Thymus (tissue), 11 donors: Measurements from ENCODE around the gene LEAP2. TPM values are rescaled to one million over a fixed set of nuclear protein-coding genes. Genes with fewer than 3 reads are reported as not detected.
A peak's percentile ranks its signal among the peaks of the same experiment; 100 is the strongest.
"Not testable (repeated sequence)": the region's sequence is repeated elsewhere in the genome, so short reads cannot be mapped to it uniquely, and the experiment has no call there.

ENCODE experiments used
- DNase-seq, 9 donors: peaks; one replicate each; pipeline ENCODE4 v3.0.0-alpha.2; 2013; ENCODE audit warnings: low spot score in 9 of 9, low read depth in 6 of 9, missing footprints in 1 of 9
- H3K27ac ChIP-seq, 2 donors: one replicate each; pipeline ENCODE4 v1.5.1; 2013; ENCODE audit warnings: control low read depth in 1 of 2, low read depth in 1 of 2, low read length in 1 of 2, mild to moderate bottlenecking in 1 of 2, moderate library complexity in 1 of 2
- H3K27me3 ChIP-seq, 2 donors: one replicate each; pipeline ENCODE4 v1.5.1; 2013; ENCODE audit warnings: low read length in 1 of 2; ENCODE audit not compliant: control insufficient read depth in 2 of 2, insufficient read depth in 1 of 2
- H3K36me3 ChIP-seq, 2 donors: one replicate each; pipeline ENCODE4 v1.5.1; 2013; ENCODE audit warnings: low read length in 1 of 2, mild to moderate bottlenecking in 1 of 2, moderate library complexity in 1 of 2; ENCODE audit not compliant: control insufficient read depth in 2 of 2, insufficient read depth in 2 of 2
- H3K4me1 ChIP-seq, 2 donors: one replicate each; pipeline ENCODE4 v1.5.1; 2013; ENCODE audit warnings: low read length in 2 of 2; ENCODE audit not compliant: control insufficient read depth in 2 of 2, insufficient read depth in 2 of 2
- H3K4me3 ChIP-seq, 2 donors: one replicate each; pipeline ENCODE4 v1.5.1; 2013; ENCODE audit warnings: low read length in 2 of 2, control low read depth in 1 of 2, mild to moderate bottlenecking in 1 of 2
- H3K9me3 ChIP-seq, 2 donors: one replicate each; pipeline ENCODE4 v1.5.1; 2013; ENCODE audit warnings: low read length in 1 of 2, mild to moderate bottlenecking in 1 of 2; ENCODE audit not compliant: control insufficient read depth in 2 of 2, insufficient read depth in 1 of 2
- WGBS: extraction: QIAGEN DNeasy Blood & Tissue Kit; methylation state at CpG from one replicate; pipeline ENCODE4 v1.1.7; 2013; 5-methylcytosine and 5-hydroxymethylcytosine counted together
- polyA plus RNA-seq: library from polyadenylated mRNA; stranded (reverse); fragments of 200-250 nt; gene quantifications from one replicate; pipeline ENCODE4 v1.2.3, GENCODE V29; 2013
- total RNA-seq: library from RNA; stranded (reverse); fragments of 120-200 nt; gene quantifications from one replicate; pipeline ENCODE4 v1.2.4, GENCODE V29; 2013
- donor health status: healthy.

Gene LEAP2
- total and polyA plus RNA-seq, 2 donors, result 1.5 to 4.4 TPM

GRCh38 chr5:132854301-132854700 lies 19.2 kb upstream of the LEAP2 start:
- Histone ChIP-seq H3K4me3 (no peak overlapping the region), H3K4me1 (no peaks in the 10 kb centered on the region), H3K27me3 (no peaks in the 10 kb centered on the region), H3K36me3 (no peaks in the 10 kb centered on the region), H3K27ac (no peak overlapping the region), H3K9me3 (no peaks in the 10 kb centered on the region)
- no peak for DNase-seq
- 67% methylated on average over 3 of the region's 3 CpGs for WGBS

- not testable (repeated sequence) for DNase-seq, H3K27ac ChIP-seq
- WGBS, result 98% methylated on average over 5 of the region's 5 CpGs
These were observed 18.5 kb upstream of the LEAP2 start for GRCh38 chr5:132854992-132855391.

GRCh38 chr5:132856011-132856410 lies 17.5 kb upstream of the LEAP2 start:
- Histone ChIP-seq H3K36me3 (no peaks in the 10 kb centered on the region), H3K9me3 (no peaks in the 10 kb centered on the region), H3K27ac (no peak overlapping the region), H3K4me3 (no peak overlapping the region), H3K4me1 (no peaks in the 10 kb centered on the region), H3K27me3 (no peaks in the 10 kb centered on the region)
- WGBS, result 93% methylated on average over 3 of the region's 3 CpGs
- DNase-seq, result no peak

More at GRCh38 chr5:132854992-132855391, 18.5 kb upstream of the LEAP2 start:
- H3K4me1 ChIP-seq, H3K9me3 ChIP-seq, H3K4me3 ChIP-seq, H3K36me3 ChIP-seq, H3K27me3 ChIP-seq: not testable (repeated sequence)

GRCh38 chr5:132859889-132860437 lies 13.5 kb upstream of the LEAP2 start:
- Histone ChIP-seq H3K9me3 (no peaks in the 10 kb centered on the region), H3K27me3 (no peaks in the 10 kb centered on the region), H3K36me3 (no peaks in the 10 kb centered on the region), H3K27ac (no peak overlapping the region), H3K4me1 (no peaks in the 10 kb centered on the region), H3K4me3 (no peak overlapping the region)
- WGBS, result 95% methylated on average over 2 of the region's 2 CpGs
- DNase-seq, result no peak

GRCh38 chr5:132860742-132861141 lies 12.7 kb upstream of the LEAP2 start:
- Histone ChIP-seq H3K27ac (no peak overlapping the region), H3K4me1 (peaks cover 2 to 4% of the 10 kb centered on the region in 2 donors), H3K4me3 (no peak overlapping the region), H3K9me3 (no peaks in the 10 kb centered on the region), H3K36me3 (no peaks in the 10 kb centered on the region), H3K27me3 (no peaks in the 10 kb centered on the region)
- DNase-seq, result no peak
- 89% methylated on average over 5 of the region's 5 CpGs for WGBS

GRCh38 chr5:132865668-132866341 lies 7.7 kb upstream of the LEAP2 start:
- Histone ChIP-seq H3K4me3 (peak overlapping the region; percentile 71 to 82), H3K4me1 (peaks cover 8 to 10% of the 10 kb centered on the region in 2 donors), H3K27ac (peak overlapping the region; percentile 82 to 87), H3K27me3 (no peaks in the 10 kb centered on the region), H3K9me3 (no peaks in the 10 kb centered on the region), H3K36me3 (peaks cover 16 to 25% of the 10 kb centered on the region in 2 donors)
- WGBS, result 48% methylated on average over 30 of the region's 30 CpGs
- DNase-seq, result peak in 2 of 9 donors; percentile 5 to 15

- under 1% methylated on average over 55 of the region's 55 CpGs for WGBS
- H3K4me3 ChIP-seq, result peak within 1 kb of the TSS; percentile 71 to 82
- no peaks in the 10 kb centered on the region for H3K27me3 ChIP-seq
- peaks cover 17 to 30% of the 10 kb centered on the region in 2 donors for H3K36me3 ChIP-seq
- peak; percentile 90 to 99 (median 98) for DNase-seq
- no peaks in the 10 kb centered on the region for H3K9me3 ChIP-seq
- H3K4me1 ChIP-seq, result peaks cover 8 to 10% of the 10 kb centered on the region in 2 donors
- peak within 1 kb of the TSS; percentile 82 to 87 for H3K27ac ChIP-seq
These were observed 7.0 kb upstream of the LEAP2 start, which contains the start of the genes GDF9 and UQCRQ for GRCh38 chr5:132866342-132867045. Gene GDF9, minus strand, starts transcription at chr5:132866469. Its CDS starts 1,936 bp downstream, at chr5:132864533. Gene UQCRQ, plus strand, starts transcription at chr5:132866642. Its CDS starts 240 bp downstream, at chr5:132866882.

GRCh38 chr5:132867046-132867451 lies 6.4 kb upstream of the LEAP2 start:
- Histone ChIP-seq H3K9me3 (no peaks in the 10 kb centered on the region), H3K27ac (peak overlapping the region; percentile 82 to 87), H3K36me3 (peaks cover 20 to 35% of the 10 kb centered on the region in 2 donors), H3K4me3 (peak overlapping the region; percentile 71 to 82), H3K27me3 (no peaks in the 10 kb centered on the region), H3K4me1 (peaks cover 8 to 10% of the 10 kb centered on the region in 2 donors)
- peak in 1 of 9 donors; percentile 11 for DNase-seq
- 3% methylated on average over 13 of the region's 13 CpGs for WGBS

- no peak for DNase-seq
- peaks cover 8 to 10% of the 10 kb centered on the region in 2 donors for H3K4me1 ChIP-seq
- no peak overlapping the region for H3K27ac ChIP-seq
- H3K27me3 ChIP-seq, result no peaks in the 10 kb centered on the region
- H3K9me3 ChIP-seq, result no peaks in the 10 kb centered on the region
- peaks cover 27 to 43% of the 10 kb centered on the region in 2 donors for H3K36me3 ChIP-seq
- H3K4me3 ChIP-seq, result no peak overlapping the region
- WGBS, result 98% methylated on average over 4 of the region's 4 CpGs
These were observed 4.7 kb upstream of the LEAP2 start for GRCh38 chr5:132868754-132869153.
